ENCODE results near the gene MAML3.

Gene MAML3

DNA sequence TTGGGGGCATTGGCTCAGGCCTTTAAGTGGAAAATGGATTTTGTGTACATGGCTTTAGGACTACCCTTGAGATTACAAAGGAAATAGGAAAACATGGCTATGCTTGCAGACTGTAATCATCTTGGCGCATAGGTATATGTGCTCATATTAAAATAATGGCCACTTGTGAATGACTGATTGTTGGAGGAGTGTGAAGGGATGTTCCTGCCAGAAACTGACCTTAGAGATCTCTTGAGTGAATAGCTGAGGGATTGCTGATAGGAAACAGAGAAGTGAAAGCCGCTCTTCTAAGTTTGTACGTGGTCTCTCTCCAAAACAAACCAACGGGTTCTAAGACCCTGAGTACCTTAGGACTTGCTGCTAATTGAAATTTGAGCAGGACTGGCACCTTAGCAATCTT lies 302.3 kb downstream of the MAML3 start:
- no peak for DNase-seq

DNA sequence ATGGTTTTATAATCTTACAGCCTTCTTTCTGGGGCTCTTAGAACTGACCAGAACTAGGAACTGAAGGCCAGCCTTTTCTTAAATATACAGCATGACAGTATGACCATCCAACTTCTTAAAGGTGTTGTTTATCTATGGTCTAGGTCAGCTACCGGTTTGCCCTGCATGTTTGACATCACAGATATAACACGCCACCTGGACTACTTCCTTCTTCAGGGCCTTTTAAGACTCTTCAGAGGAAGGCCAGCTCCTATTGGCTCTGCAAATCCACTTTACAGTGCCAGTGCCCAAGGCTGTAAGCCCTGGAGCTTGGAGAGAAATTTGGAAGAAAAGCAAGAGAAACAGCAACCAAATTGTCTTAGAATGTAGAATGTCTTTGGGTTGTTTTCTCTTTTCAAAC lies 302.9 kb downstream of the MAML3 start:
- DNase-seq: no peak

DNA sequence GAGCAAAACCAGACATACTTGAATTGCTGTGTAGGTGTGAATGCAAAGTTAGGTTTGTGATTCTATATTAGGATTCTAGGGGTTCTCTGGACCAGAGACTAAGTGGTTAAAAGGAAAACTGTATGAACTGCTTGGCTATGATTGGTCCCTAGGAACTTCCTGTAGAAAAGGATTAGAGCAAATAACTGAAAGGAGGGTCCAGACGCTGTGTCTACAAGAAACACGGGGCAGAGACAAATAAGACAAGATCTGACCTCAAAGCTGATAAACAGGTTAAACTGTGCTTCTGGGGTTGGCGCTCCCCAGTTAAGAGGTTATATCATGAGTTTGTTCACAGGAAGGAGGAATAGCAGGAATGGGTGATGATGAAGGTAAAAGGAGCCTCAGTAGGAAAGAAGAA lies 304.8 kb downstream of the MAML3 start:
- DNase-seq: no peak

DNA sequence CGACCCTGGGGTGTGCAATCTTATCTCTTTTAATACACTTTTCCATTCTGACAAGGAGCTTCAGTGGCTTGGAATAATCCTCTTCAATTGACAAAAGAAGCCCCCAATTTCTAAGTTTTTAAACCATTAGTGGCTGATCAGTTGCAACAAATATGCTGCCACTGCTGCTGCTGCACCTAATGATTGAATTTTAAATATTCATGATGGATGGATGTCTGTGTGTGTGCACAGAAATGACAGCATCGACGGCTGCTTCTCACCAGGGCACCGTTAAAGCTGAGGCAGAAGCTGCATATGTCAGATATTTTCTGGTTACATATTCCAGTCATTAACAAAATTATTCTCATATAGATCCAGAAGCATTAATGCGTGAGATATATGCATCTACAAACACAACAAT lies 306.0 kb downstream of the MAML3 start:
- no peak for DNase-seq

GRCh38 chr4:139847602-139848001 lies 306.4 kb downstream of the MAML3 start:
- DNase-seq: no peak

DNA sequence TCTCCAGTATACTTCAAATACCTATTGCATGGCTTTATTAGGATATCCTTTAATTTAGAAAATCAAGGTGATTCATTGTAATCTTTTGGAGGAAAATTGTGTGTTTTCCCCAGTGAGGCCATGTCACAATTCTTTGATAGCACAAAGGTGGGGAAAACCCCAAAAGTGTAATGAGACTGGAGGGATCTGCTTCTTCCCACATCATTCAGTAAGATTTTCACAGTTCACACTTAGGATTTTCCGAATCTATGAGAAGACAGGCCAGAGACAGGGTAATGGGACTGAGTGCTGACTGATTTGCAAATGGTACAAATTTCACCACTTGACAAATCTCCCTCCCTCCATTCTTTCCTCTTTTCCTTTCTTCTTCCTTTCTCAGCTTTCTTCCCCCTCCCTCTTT lies 307.2 kb downstream of the MAML3 start:
- DNase-seq: no peak

GRCh38 chr4:139845453-139846093 lies 308.4 kb downstream of the MAML3 start:
- DNase-seq: no peak

GRCh38 chr4:139844459-139845036 lies 309.4 kb downstream of the MAML3 start:
- no peak for DNase-seq

DNA sequence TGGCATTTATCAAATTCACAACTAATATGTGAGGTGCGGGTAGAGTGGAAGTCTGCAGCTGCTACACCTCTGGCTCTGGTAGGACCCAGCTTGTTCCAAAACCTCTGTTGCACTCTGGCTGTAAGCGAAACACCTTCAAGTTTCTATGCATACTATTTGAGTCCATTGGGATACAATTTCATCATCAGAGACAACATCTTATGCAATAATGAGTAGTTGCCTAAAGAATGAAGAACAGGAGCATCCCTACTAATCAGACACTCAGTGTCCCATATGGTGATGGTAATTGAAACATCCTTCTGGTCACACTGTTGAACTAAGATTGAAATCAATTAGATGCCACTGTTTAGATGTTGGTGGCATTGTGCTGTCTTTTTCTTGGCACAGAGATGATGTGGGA lies 309.9 kb downstream of the MAML3 start:
- DNase-seq: no peak

- no peak for DNase-seq
Measured at GRCh38 chr4:139843641-139844040, 310.3 kb downstream of the MAML3 start.

- DNase-seq: no peak
Measured at GRCh38 chr4:139841464-139842195, 312.4 kb downstream of the MAML3 start.

- peak in 1 of 2 experiments; percentile 9 for DNase-seq
Measured at GRCh38 chr4:139840773-139841172, 313.2 kb downstream of the MAML3 start.

DNA sequence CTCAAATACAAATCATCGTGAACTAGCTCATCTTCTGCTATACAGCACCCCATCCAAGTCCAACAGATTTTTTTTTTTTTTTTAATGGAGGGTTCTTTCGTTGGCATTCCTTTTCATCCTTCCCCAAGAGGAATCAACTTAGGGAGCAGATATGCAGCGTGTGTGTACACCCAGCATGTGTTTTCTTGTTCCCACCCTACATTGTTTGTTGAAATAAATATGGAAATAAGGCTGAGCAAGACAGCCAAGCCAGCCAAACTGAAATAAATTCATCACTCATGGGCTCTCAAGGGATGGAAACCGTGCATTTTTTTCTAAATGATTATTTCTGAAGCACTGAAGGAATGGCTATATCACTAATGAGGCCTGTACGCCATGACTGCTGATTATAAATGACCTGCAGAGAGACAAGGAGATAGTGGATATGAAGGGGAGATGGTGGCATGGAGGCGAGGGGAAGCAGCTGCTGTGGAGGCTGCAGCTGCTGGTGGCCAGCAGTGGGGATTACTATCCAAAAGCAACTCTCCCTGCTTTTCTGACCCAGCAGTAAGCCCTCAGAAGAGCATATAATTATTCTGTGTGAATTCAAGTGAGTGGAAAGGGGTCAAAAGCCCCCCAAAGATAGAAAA lies 314.5 kb downstream of the MAML3 start:
- DNase-seq: no peak

DNA sequence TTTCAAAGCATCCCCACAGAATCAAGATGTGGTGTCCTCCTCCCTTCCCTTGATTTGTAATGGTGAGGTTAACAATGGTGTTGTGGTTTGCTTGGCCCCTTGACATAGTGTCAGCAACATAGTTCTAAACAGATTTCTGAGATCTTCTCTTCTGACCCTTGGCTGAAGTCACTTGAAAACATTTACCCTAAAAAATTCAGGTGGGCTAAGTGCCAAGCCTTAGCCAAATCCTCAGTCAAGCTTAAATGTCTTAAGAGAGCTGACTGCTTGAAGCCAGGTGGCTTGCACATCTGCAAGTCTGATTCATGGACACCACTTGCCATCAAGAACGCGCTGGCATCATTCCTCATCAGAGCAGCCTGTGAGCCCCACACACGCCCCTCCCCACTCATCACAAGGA lies 315.2 kb downstream of the MAML3 start:
- DNase-seq: no peak

- no peak for DNase-seq
Measured at GRCh38 chr4:139834981-139835391, 319.0 kb downstream of the MAML3 start.

- no peak for DNase-seq
Measured at GRCh38 chr4:139834226-139834662, 319.7 kb downstream of the MAML3 start.

DNA sequence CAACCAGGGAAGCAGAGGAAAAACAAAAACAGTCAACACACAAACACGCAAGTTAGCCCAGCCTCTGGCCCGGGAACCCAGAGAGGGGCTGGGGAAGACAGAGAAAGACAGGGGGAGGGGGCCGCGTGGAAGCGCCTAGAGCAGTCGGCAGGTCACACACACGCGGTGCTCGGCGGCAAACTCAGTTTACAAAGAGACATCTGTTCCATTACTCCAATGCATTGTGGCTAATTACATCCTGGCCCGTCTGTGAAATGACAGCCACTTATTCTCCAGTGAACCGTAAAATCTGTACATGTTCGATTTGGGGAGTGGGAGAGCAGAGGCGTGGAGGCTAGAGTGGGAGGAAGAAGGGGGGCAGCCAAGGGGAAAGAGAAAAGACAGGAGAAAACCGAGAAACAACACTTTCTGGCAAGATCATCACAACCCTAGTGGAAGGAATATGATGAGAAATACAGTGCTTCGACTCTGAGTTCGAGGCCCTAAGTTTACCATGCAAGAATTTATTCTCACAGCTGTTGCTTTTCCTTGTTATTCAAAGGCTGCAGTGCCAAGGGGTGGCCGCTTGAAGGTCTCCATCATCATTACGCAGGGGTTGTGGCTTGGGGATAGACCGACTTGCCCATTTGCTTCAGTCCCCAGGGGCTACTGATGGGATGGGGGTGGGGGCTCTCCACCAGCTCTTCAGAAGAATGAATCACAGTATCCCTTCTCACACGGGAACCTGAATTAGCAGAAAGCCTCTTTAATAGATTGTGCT lies 320.7 kb downstream of the MAML3 start:
- no peak for DNase-seq

DNA sequence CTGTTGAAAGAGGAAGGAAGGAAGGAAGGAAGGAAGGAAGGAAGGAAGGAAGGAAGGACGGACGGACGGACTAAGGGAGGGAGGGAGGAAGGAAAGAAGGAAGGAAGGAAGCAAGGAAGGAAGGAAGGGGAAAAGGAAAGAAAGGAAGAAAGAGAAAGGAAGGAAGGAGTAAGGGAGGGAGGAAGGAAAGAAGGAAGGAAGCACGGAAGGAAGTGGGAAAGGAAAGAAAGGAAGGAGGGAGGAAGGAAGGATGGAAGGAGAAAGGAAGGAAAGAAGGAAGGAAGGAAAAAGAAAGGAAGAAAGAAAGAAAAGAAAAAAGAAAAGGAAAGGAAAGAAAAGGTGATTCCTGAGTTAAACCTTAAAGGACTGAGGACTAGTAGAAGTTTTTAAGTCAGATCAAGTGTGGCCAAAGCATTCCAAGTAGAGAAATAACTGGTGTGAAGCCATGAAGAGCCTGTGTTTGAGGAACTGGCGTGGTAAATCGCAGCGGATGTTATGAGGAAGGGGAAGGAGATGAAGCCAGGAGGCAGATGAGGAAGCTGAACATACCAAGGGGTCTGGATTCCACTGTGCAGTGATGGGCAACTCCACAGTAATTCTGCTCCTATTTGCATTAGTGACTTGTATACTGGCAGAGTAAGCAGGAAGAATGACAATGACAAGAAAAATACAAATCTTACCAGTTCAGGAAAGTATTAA lies 324.9 kb downstream of the MAML3 start:
- peak; percentile 67 to 81 for DNase-seq

GRCh38 chr4:139826426-139826825 lies 327.6 kb downstream of the MAML3 start:
- DNase-seq: no peak

- no peak for DNase-seq
Measured at GRCh38 chr4:139825523-139826014, 328.4 kb downstream of the MAML3 start.

DNA sequence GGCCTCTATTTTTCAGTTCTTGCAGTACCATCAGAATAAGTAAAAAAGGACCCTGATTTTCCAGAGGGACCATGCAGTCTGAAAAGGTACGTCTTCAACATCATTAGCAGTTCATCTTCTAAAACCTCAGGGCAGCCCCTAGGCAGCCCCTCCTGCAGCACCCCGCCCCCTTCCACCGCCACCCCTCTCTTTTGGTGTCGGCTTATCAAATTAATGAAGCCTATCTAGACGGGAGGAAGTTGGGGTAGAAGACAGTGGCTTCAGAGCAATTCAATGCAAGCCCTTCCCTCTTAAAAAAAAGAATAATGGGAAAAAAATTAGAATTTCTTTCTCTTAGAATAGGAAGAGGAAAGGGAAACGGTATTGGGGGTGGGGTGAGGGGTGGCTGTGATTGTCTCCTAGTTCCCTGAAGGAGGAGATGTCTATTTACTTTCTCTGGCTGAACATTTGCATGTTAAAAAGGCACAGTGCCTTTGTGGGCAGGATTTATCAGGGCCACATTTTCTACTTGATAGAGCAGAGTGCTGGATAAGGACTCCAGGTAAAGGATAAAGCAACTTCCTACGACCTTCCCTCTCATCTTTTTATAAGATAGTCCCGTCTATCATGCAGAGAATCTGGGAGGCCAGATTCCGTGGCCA lies 329.0 kb downstream of the MAML3 start:
- no peak for DNase-seq

- DNase-seq: no peak
Measured at GRCh38 chr4:139823746-139824145, 330.2 kb downstream of the MAML3 start.
